CD4-positive, alpha-beta T cell treated with Interleukin-1 beta for 1 hour (primary cell): Measurements from ENCODE around the gene MS4A4E.
"Not testable (repeated sequence)": the region's sequence is repeated elsewhere in the genome, so short reads cannot be mapped to it uniquely, and the experiment has no call there.

Experiments
- DNase-seq, 2 donors: peaks; one replicate each; pipeline ENCODE4 v3.0.0-alpha.2; 2020 to 2022

The MS4A4E gene

GRCh38 chr11:60221181-60221580, 21.8 kb downstream of the MS4A4E start:
- no peak for DNase-seq

GRCh38 chr11:60214386-60214785, 28.6 kb downstream of the MS4A4E start:
- no peak for DNase-seq

GRCh38 chr11:60211206-60211605, 31.7 kb downstream of the MS4A4E start:
- no peak for DNase-seq

GRCh38 chr11:60209977-60210376, 33.0 kb downstream of the MS4A4E start:
- DNase-seq = no peak

GRCh38 chr11:60208951-60209350, 34.0 kb downstream of the MS4A4E start:
- no peak for DNase-seq

- no peak for DNase-seq
These were observed 34.6 kb downstream of the MS4A4E start for GRCh38 chr11:60208146-60208895.

GRCh38 chr11:60206616-60207015, 36.3 kb downstream of the MS4A4E start:
- DNase-seq = no peak

- no peak for DNase-seq
These were observed 38.0 kb downstream of the MS4A4E start for GRCh38 chr11:60204922-60205321.

GRCh38 chr11:60201334-60201733, 41.6 kb downstream of the MS4A4E start:
- not testable (repeated sequence) for DNase-seq

GRCh38 chr11:60197442-60197841, 45.5 kb downstream of the MS4A4E start:
- DNase-seq = no peak

- no peak for DNase-seq
These were observed 47.0 kb downstream of the MS4A4E start for GRCh38 chr11:60195923-60196368.

GRCh38 chr11:60194511-60194910, 48.4 kb downstream of the MS4A4E start:
- DNase-seq = no peak

GRCh38 chr11:60193687-60194433, 49.1 kb downstream of the MS4A4E start:
- DNase-seq = peak; percentile 46 to 59

- not testable (repeated sequence) for DNase-seq
These were observed 50.4 kb downstream of the MS4A4E start for GRCh38 chr11:60192564-60192963.

- not testable (repeated sequence) for DNase-seq
These were observed 54.5 kb downstream of the MS4A4E start for GRCh38 chr11:60188481-60188880.

GRCh38 chr11:60186128-60186527, 56.8 kb downstream of the MS4A4E start:
- not testable (repeated sequence) for DNase-seq

- DNase-seq = not testable (repeated sequence)
These were observed 57.5 kb downstream of the MS4A4E start for GRCh38 chr11:60185512-60185827.

GRCh38 chr11:60184824-60185511, 58.0 kb downstream of the MS4A4E start:
- DNase-seq = peak in 1 of 2 donors; percentile 7

- DNase-seq = no peak
These were observed 59.2 kb downstream of the MS4A4E start for GRCh38 chr11:60183591-60184205.

- DNase-seq = no peak
These were observed 60.2 kb downstream of the MS4A4E start, which contains the start of gene MS4A6A for GRCh38 chr11:60182541-60183330. Gene MS4A6A (minus strand): TSS chr11:60183083. CDS start chr11:60181727, 1,356 bp downstream.

- DNase-seq = no peak
These were observed 67.1 kb downstream of the MS4A4E start for GRCh38 chr11:60175860-60176275.

GRCh38 chr11:60172011-60172410, 70.9 kb downstream of the MS4A4E start:
- DNase-seq = no peak
